ENCODE results near the gene ZFP36.

The ZFP36 gene

DNA sequence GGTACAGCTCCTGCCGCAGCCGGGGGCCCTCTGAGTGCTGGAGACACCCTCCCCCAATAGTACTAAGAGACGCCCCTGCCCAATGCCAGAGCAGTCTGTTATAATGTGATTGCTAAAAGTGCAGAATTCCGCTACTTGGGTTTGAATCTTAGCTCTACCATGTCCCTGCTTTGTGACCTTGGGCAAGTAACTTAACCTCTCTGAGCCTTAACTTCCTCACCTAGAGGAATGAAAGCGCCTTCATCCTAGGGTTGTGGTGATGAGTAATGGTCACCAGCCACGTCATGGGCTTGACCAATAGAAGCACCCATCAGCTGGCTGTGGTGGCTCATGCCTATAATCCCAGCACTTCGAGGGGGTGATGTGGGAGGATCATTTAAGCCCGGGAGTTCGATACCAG lies 12.4 kb downstream of the ZFP36 start:
- no peak overlapping the region for H3K4me2 ChIP-seq (ENCODE audit: low read depth, low read length)
- no peaks in the 10 kb centered on the region for H3K9me2 ChIP-seq (replicated peaks; ENCODE audit: insufficient read depth, low read length)
- TF ChIP-seq EZH2 (optimal IDR thresholded peaks at IDR 0.05; ENCODE audit: low read depth, low read length) (no peak), CTCF (IDR thresholded peaks at IDR 0.05; ENCODE audit: low read length) (no peak)
- no peak for DNase-seq
- H3K4me3 ChIP-seq (ENCODE audit: low read length), result no peak overlapping the region
- H3F3A ChIP-seq (ENCODE audit: insufficient read depth, low read length), result no peaks in the 10 kb centered on the region; the same call in 1 of the 2 replicates
- no peaks in the 10 kb centered on the region for H3K9me3 ChIP-seq (replicated peaks; ENCODE audit: insufficient read depth, low read length)
- H3K9ac ChIP-seq (ENCODE audit: low read length), result no peak overlapping the region
- no peaks in the 10 kb centered on the region for H3K27me3 ChIP-seq (replicated peaks; ENCODE audit: insufficient read depth, low read length)
- H3K79me2 ChIP-seq (ENCODE audit: low read length), result no peaks in the 10 kb centered on the region
- H4K20me1 ChIP-seq (ENCODE audit: insufficient read depth, low read length), result no peaks in the 10 kb centered on the region
- H3K27ac ChIP-seq (ENCODE audit: low read length), result no peak overlapping the region
- no peaks in the 10 kb centered on the region for H3K36me3 ChIP-seq (replicated peaks; ENCODE audit: insufficient read depth, low read length)
- no peak overlapping the region for H2AFZ ChIP-seq (ENCODE audit: low read length)
- no peaks in the 10 kb centered on the region for H3K4me1 ChIP-seq (ENCODE audit: low read length)

GRCh38 chr19:39420769-39421168 lies 14.1 kb downstream of the ZFP36 start:
- Histone ChIP-seq H3K4me3 (ENCODE audit: low read length) (no peak overlapping the region), H3K27ac (ENCODE audit: low read length) (no peak overlapping the region), H4K20me1 (ENCODE audit: insufficient read depth, low read length) (no peaks in the 10 kb centered on the region), H3K9ac (ENCODE audit: low read length) (no peak overlapping the region), H3F3A (ENCODE audit: insufficient read depth, low read length) (no peaks in the 10 kb centered on the region), H3K36me3 (replicated peaks; ENCODE audit: insufficient read depth, low read length) (no peaks in the 10 kb centered on the region), H3K9me3 (replicated peaks; ENCODE audit: insufficient read depth, low read length) (no peaks in the 10 kb centered on the region), H3K4me1 (ENCODE audit: low read length) (no peaks in the 10 kb centered on the region), H2AFZ (ENCODE audit: low read length) (no peak overlapping the region), H3K79me2 (ENCODE audit: low read length) (no peaks in the 10 kb centered on the region), H3K4me2 (ENCODE audit: low read depth, low read length) (no peak overlapping the region), H3K9me2 (replicated peaks; ENCODE audit: insufficient read depth, low read length) (no peaks in the 10 kb centered on the region), H3K27me3 (replicated peaks; ENCODE audit: insufficient read depth, low read length) (no peaks in the 10 kb centered on the region; the same call in 1 of the 2 replicates)
- DNase-seq, result no peak
- TF ChIP-seq CTCF (IDR thresholded peaks at IDR 0.05; ENCODE audit: low read length) (no peak), EZH2 (optimal IDR thresholded peaks at IDR 0.05; ENCODE audit: low read depth, low read length) (no peak), EZH2phosphoT487 (IDR thresholded peaks at IDR 0.05; ENCODE audit: low read length) (no peak)

DNA sequence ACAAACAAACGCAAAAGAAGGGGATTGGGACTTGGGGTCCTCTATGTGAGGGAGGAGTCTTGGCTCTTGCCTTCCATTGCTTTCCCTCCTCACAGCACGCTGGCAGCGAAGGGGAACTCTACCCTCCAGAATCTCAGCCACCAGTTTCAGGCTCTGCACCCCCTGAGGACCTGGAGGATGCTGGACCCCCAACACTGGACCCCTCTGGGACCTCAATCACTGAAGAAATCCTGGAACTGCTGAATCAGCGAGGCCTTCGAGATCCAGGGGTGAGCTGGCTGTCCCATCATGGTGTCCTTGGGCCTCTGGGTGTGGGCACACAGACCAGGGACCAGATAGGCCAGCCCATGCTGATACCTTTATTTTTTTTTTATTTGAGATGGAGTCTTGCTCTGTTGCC lies 15.4 kb downstream of the ZFP36 start:
- H3K4me2 ChIP-seq (ENCODE audit: low read depth, low read length), result no peak overlapping the region
- H3K4me1 ChIP-seq (ENCODE audit: low read length), result no peaks in the 10 kb centered on the region
- no peak overlapping the region for H3K9ac ChIP-seq (ENCODE audit: low read length)
- H2AFZ ChIP-seq (ENCODE audit: low read length), result no peak overlapping the region
- H3K36me3 ChIP-seq (replicated peaks; ENCODE audit: insufficient read depth, low read length), result no peaks in the 10 kb centered on the region
- H3K79me2 ChIP-seq (ENCODE audit: low read length), result no peaks in the 10 kb centered on the region
- TF ChIP-seq EZH2phosphoT487 (IDR thresholded peaks at IDR 0.05; ENCODE audit: low read length) (no peak), CTCF (IDR thresholded peaks at IDR 0.05; ENCODE audit: low read length) (no peak), EZH2 (optimal IDR thresholded peaks at IDR 0.05; ENCODE audit: low read depth, low read length) (no peak)
- H4K20me1 ChIP-seq (ENCODE audit: insufficient read depth, low read length), result no peaks in the 10 kb centered on the region
- H3K27ac ChIP-seq (ENCODE audit: low read length), result no peak overlapping the region
- peaks cover 4% of the 10 kb centered on the region; the same call in 1 of the 2 replicates for H3K27me3 ChIP-seq (replicated peaks; ENCODE audit: insufficient read depth, low read length)
- no peak for DNase-seq
- no peaks in the 10 kb centered on the region for H3F3A ChIP-seq (ENCODE audit: insufficient read depth, low read length)
- H3K4me3 ChIP-seq (ENCODE audit: low read length), result no peak overlapping the region
- no peaks in the 10 kb centered on the region for H3K9me3 ChIP-seq (replicated peaks; ENCODE audit: insufficient read depth, low read length)
- H3K9me2 ChIP-seq (replicated peaks; ENCODE audit: insufficient read depth, low read length), result no peaks in the 10 kb centered on the region
